Body of pancreas (tissue), 4 donors: ENCODE data around the gene APPBP2. TPM values are rescaled to one million over a fixed set of nuclear protein-coding genes. Genes with fewer than 3 reads are reported as not detected.

Source experiments
- ATAC-seq: fragments of 150-250 bp; one replicate; pipeline ENCODE4 v1.9.1; 2016
- DNase-seq, 4 donors: peaks; one replicate each; pipeline ENCODE4 v3.0.0-alpha.2; 2019
- H3K27ac ChIP-seq, 4 donors: fragments of 200-600 bp; sonication (generic); 1 replicate in 3 of 4; 2 replicates in 1 of 4; pipeline versions ENCODE4 v1.5.1 to v1.6.1; 2016 to 2019; ENCODE audit warnings: mild to moderate bottlenecking in 1 of 4, mixed read lengths in 1 of 4, moderate library complexity in 1 of 4
- H3K27me3 ChIP-seq, 2 donors: fragments of 200-600 bp; sonication (generic); one replicate each; pipeline ENCODE4 v1.6.0; 2016; ENCODE audit warnings: mild to moderate bottlenecking in 1 of 2
- H3K36me3 ChIP-seq, 2 donors: fragments of 200-600 bp; sonication (generic); replicated peaks in 1 of 2; 2 replicates each; pipeline ENCODE4 v1.5.1; 2016; ENCODE audit warnings: low read depth in 2 of 2; ENCODE audit not compliant: insufficient read depth in 1 of 2
- H3K4me1 ChIP-seq: fragments of 200-600 bp; sonication (generic); one replicate; pipeline ENCODE4 v1.6.0; 2016
- H3K4me3 ChIP-seq, 2 donors: fragments of 200-600 bp; sonication (generic); 1 replicate in 1 of 2; 2 replicates in 1 of 2; pipeline ENCODE4 v1.5.1; 2016 to 2019
- H3K9me3 ChIP-seq, 3 donors: fragments of 200-600 bp; sonication (generic); 1 replicate in 2 of 3; 2 replicates in 1 of 3; pipeline ENCODE4 v1.5.1; 2016
- POLR2A ChIP-seq, 3 donors: fragments of 450-650 bp; IDR thresholded peaks; one replicate each; pipeline ENCODE4 v1.6.1; 2016; ENCODE audit warnings: antibody characterized with exemption in 3 of 3, mild to moderate bottlenecking in 2 of 3
- WGBS, 2 donors: methylation state at CpG; one replicate each; pipeline ENCODE4 v1.1.5; 2017; 5-methylcytosine and 5-hydroxymethylcytosine counted together
- intact Hi-C: fragments of 100-400 bp; cut with DNase I; formaldehyde crosslinking; loops from one replicate; pipeline ENCODE4 v1.15.1; 2023
- total RNA-seq, 2 donors: library from RNA; depleted of rRNA; stranded (reverse); fragments of >200 nt; gene quantifications; one replicate each; pipeline ENCODE4 v1.1.0, GENCODE V29; 2016
- TF ChIP-seq, protein P1 (sequence below), 7 experiments: fragments of 450-650 bp in 4 of 7; fragments of 200-600 bp in 3 of 7; sonication (generic) in 3 of 7; IDR thresholded peaks; one replicate each; pipeline ENCODE4 v1.5.1; 2016 to 2019; ENCODE audit warnings: antibody characterized with exemption in 7 of 7

APPBP2 gene
- total RNA-seq, 2 donors from 2014 or later: 10.9 to 15.3 TPM

GRCh38 chr17:60471451-60471850 lies 54.6 kb downstream of the APPBP2 start:
- Histone ChIP-seq H3K27me3 (no peaks in the 10 kb centered on the region), H3K36me3 (no peaks in the 10 kb centered on the region), H3K4me3 (no peak overlapping the region), H3K9me3 (no peaks in the 10 kb centered on the region), H3K4me1 (peaks cover 18% of the 10 kb centered on the region), H3K27ac (no peak overlapping the region)
- DNase-seq: no peak
- ATAC-seq: no peak
- WGBS, 2 donors: 98 to 99% methylated on average over 4 of the region's 4 CpGs
- intact Hi-C loops: no loop called here
- TF ChIP-seq, protein P1, sequence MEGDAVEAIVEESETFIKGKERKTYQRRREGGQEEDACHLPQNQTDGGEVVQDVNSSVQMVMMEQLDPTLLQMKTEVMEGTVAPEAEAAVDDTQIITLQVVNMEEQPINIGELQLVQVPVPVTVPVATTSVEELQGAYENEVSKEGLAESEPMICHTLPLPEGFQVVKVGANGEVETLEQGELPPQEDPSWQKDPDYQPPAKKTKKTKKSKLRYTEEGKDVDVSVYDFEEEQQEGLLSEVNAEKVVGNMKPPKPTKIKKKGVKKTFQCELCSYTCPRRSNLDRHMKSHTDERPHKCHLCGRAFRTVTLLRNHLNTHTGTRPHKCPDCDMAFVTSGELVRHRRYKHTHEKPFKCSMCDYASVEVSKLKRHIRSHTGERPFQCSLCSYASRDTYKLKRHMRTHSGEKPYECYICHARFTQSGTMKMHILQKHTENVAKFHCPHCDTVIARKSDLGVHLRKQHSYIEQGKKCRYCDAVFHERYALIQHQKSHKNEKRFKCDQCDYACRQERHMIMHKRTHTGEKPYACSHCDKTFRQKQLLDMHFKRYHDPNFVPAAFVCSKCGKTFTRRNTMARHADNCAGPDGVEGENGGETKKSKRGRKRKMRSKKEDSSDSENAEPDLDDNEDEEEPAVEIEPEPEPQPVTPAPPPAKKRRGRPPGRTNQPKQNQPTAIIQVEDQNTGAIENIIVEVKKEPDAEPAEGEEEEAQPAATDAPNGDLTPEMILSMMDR (IDR thresholded peaks at IDR 0.05): no peak
- TF ChIP-seq POLR2A (IDR thresholded peaks at IDR 0.05): no peak

DNA sequence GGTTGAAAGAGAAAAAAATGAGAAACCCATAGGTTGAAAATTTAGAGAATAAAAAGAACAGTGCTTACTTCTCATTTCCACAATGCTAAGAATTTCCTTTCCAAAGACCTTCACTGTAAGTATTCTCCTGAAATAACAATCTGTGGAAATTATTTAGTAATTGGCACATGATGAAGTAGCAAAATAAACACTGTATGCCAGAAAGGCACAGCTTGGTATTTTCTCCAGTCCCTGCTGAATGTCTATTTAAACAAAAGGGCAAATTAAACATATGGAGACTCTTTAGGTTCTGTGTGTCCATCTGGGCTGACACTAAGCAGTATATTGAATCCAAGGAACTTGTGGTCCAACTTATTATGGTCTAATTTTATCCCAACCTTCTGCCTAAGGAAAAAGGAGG lies 57.7 kb downstream of the APPBP2 start:
- ATAC-seq: no peak
- H3K9me3 ChIP-seq: no peaks in the 10 kb centered on the region
- intact Hi-C loops: no loop called here
- H3K27me3 ChIP-seq: no peaks in the 10 kb centered on the region
- peaks cover 0 to 10% of the 10 kb centered on the region in 2 donors for H3K36me3 ChIP-seq
- H3K4me1 ChIP-seq: peaks cover 18% of the 10 kb centered on the region
- DNase-seq: no peak
- peak overlapping the region in 2 of 4 donors; percentile 8 to 14 for H3K27ac ChIP-seq
- H3K4me3 ChIP-seq: no peak overlapping the region
- TF ChIP-seq, protein P1 (IDR thresholded peaks at IDR 0.05): no peak
- no peak for TF ChIP-seq POLR2A (IDR thresholded peaks at IDR 0.05)

DNA sequence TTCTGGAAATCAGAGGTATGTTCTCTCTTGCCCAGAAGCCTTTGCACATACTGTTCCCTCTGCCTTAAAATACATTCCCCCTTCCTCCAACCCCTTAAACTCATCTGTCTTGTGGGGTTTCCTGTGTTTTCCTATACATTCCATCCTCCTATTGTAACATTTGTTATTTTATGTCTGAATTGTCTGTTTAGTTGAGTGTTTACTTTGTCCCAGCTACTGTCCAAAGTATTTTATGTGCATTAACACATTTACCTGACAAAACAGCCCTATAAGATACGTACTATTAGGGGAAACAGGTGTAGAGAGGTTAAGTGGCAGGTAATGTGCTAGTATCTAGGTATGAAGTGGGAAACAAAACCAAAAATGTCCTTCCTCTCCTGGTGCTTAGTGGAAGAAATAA lies 61.7 kb downstream of the APPBP2 start:
- 92 to 96% methylated on average over 1 of the region's 1 CpG for WGBS, 2 donors
- no peaks in the 10 kb centered on the region for H3K9me3 ChIP-seq
- H3K4me3 ChIP-seq: no peak overlapping the region
- intact Hi-C loops: no loop called here
- peaks cover 7% of the 10 kb centered on the region for H3K4me1 ChIP-seq
- DNase-seq (no peak), ATAC-seq (no peak)
- H3K36me3 ChIP-seq: peaks cover 0 to 12% of the 10 kb centered on the region in 2 donors
- TF ChIP-seq, protein P1 (IDR thresholded peaks at IDR 0.05): no peak
- no peak for TF ChIP-seq POLR2A (IDR thresholded peaks at IDR 0.05)
- H3K27ac ChIP-seq: no peak overlapping the region
- H3K27me3 ChIP-seq: no peaks in the 10 kb centered on the region

GRCh38 chr17:60463157-60463835 lies 62.7 kb downstream of the APPBP2 start:
- intact Hi-C loops: no loop called here
- Histone ChIP-seq H3K4me1 (peaks cover 4% of the 10 kb centered on the region), H3K27me3 (no peaks in the 10 kb centered on the region), H3K27ac (no peak overlapping the region), H3K36me3 (peaks cover 0 to 12% of the 10 kb centered on the region in 2 donors), H3K4me3 (no peak overlapping the region), H3K9me3 (no peaks in the 10 kb centered on the region)
- WGBS, 2 donors: 66 to 71% methylated on average over 4 of the region's 4 CpGs
- no peak for ATAC-seq
- no peak for DNase-seq
- TF ChIP-seq, protein P1 (IDR thresholded peaks at IDR 0.05): no peak
- no peak for TF ChIP-seq POLR2A (IDR thresholded peaks at IDR 0.05)

DNA sequence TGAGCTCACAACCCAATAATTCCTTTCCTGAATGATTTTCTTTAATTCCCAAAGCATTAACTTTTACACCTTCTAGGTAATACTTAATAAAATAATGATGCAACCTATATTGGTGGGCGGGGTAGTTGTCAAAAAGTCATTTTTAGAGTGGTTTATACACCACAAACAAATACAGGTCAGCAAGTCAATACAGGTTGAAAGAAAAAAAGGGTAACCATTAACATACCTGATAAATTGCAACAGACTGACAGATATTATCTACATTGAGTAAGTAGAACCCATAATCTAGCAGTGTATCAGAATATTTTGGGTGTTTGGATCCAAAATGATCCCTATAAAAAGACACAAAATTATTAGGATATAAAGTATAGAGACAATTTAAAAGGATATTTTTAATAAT lies 64.5 kb downstream of the APPBP2 start:
- Histone ChIP-seq H3K27ac (no peak overlapping the region), H3K9me3 (no peaks in the 10 kb centered on the region), H3K36me3 (peaks cover 0 to 12% of the 10 kb centered on the region in 2 donors), H3K4me1 (no peaks in the 10 kb centered on the region), H3K4me3 (no peak overlapping the region), H3K27me3 (no peaks in the 10 kb centered on the region)
- intact Hi-C loops: no loop called here
- WGBS, 2 donors: 89 to 94% methylated on average over 1 of the region's 1 CpG
- no peak for TF ChIP-seq POLR2A (IDR thresholded peaks at IDR 0.05)
- TF ChIP-seq, protein P1 (IDR thresholded peaks at IDR 0.05): no peak
- no peak for ATAC-seq
- DNase-seq: no peak
